SK-N-SH (cell line): Measurements from ENCODE around the gene PHAF1. TPM values are rescaled to one million over a fixed set of nuclear protein-coding genes. Genes with fewer than 3 reads are reported as not detected.

Experiments
- CTCF ChIA-PET: fragments of 300-600, 350-600 bp; formaldehyde crosslinking; extraction: SDS; loops from one replicate; lab custom pipeline; 2021; lab: Yijun Ruan, JAX
- POLR2A ChIA-PET: fragments of 350-600 bp; sonication (Branson Sonifier 250); formaldehyde crosslinking; extraction: SDS; loops from one replicate; lab custom pipeline; 2020; ENCODE audit warnings: antibody characterized with exemption, inconsistent platforms; lab: Yijun Ruan, JAX
- DNase-seq: peaks from one replicate; pipeline ENCODE4 v3.0.0; 2012
- H2AFZ ChIP-seq: fragments of 200-600 bp; sonication (generic); 2 replicates; pipeline ENCODE4 v1.8.1; 2016; ENCODE audit warnings: antibody characterized with exemption, mild to moderate bottlenecking, low read depth
- H3F3A ChIP-seq: fragments of 200-600 bp; sonication (generic); replicated peaks from 2 replicates; pipeline ENCODE3; 2016; ENCODE audit warnings: antibody characterized with exemption, mild to moderate bottlenecking; ENCODE audit not compliant: insufficient read depth
- H3K27ac ChIP-seq, 2 experiments: fragments of 200-500 bp in 1 of 2; fragments of 200-600 bp in 1 of 2; sonication (Bioruptor generic) in 1 of 2; sonication (generic), shearing (Covaris generic) in 1 of 2; 2 replicates each; pipeline versions ENCODE4 v1.5.1 to v1.6.1; 2014 to 2016; ENCODE audit warnings: low read depth in 2 of 2, inconsistent platforms in 1 of 2, low read length in 1 of 2, mild to moderate bottlenecking in 1 of 2, mixed read lengths in 1 of 2
- H3K27me3 ChIP-seq: fragments of 200-600 bp; sonication (generic), shearing (Covaris generic); 2 replicates; pipeline ENCODE4 v1.6.1; 2016; ENCODE audit warnings: mixed run types; ENCODE audit not compliant: insufficient read depth
- H3K36me3 ChIP-seq, 2 experiments: fragments of 200-500 bp in 1 of 2; fragments of 200-600 bp in 1 of 2; sonication (Bioruptor generic) in 1 of 2; sonication (generic) in 1 of 2; replicated peaks in 1 of 2; 2 replicates each; pipeline versions ENCODE3 to v1.5.1; 2014 to 2016; ENCODE audit warnings: low read length in 1 of 2, mild to moderate bottlenecking in 1 of 2; ENCODE audit not compliant: insufficient read depth in 2 of 2, control insufficient read depth in 1 of 2
- H3K4me1 ChIP-seq, 2 experiments: fragments of 200-500 bp in 1 of 2; fragments of 200-600 bp in 1 of 2; sonication (Bioruptor generic) in 1 of 2; sonication (generic), shearing (Covaris generic) in 1 of 2; 2 replicates each; pipeline versions ENCODE4 v1.5.1 to v1.6.1; 2014 to 2016; ENCODE audit warnings: low read depth in 1 of 2, low read length in 1 of 2, mixed run types in 1 of 2; ENCODE audit not compliant: insufficient read depth in 2 of 2, control insufficient read depth in 1 of 2
- H3K4me2 ChIP-seq: fragments of 200-600 bp; sonication (generic), shearing (Covaris generic); 2 replicates; pipeline ENCODE4 v1.6.1; 2017; ENCODE audit warnings: mixed run types
- H3K4me3 ChIP-seq, 2 experiments: fragments of 200-500 bp in 1 of 2; fragments of 200-600 bp in 1 of 2; sonication (Bioruptor generic) in 1 of 2; sonication (generic), shearing (Covaris generic) in 1 of 2; 2 replicates each; pipeline versions ENCODE4 v1.5.1 to v1.8.1; 2014 to 2016; ENCODE audit warnings: low read depth in 2 of 2, inconsistent platforms in 1 of 2, low read length in 1 of 2, mild to moderate bottlenecking in 1 of 2, mixed read lengths in 1 of 2, moderate library complexity in 1 of 2
- H3K79me2 ChIP-seq: fragments of 200-600 bp; sonication (generic); 2 replicates; pipeline ENCODE4 v1.8.1; 2017; ENCODE audit warnings: mild to moderate bottlenecking; ENCODE audit not compliant: insufficient read depth
- H3K9ac ChIP-seq: fragments of 200-600 bp; sonication (generic); 2 replicates; pipeline ENCODE4 v1.6.1; 2017; ENCODE audit warnings: mixed run types
- H3K9me2 ChIP-seq: fragments of 200-600 bp; sonication (generic); 2 replicates; pipeline ENCODE4 v1.6.1; 2017; ENCODE audit warnings: mixed run types
- H3K9me3 ChIP-seq: fragments of 200-600 bp; sonication (generic); 2 replicates; pipeline ENCODE4 v1.6.1; 2017; ENCODE audit warnings: mixed run types, mild to moderate bottlenecking, moderate library complexity
- H4K20me1 ChIP-seq: fragments of 200-600 bp; sonication (generic); 2 replicates; pipeline ENCODE4 v1.6.1; 2017; ENCODE audit warnings: mild to moderate bottlenecking, mixed run types; ENCODE audit not compliant: insufficient read depth
- CHD2 ChIP-seq: fragments of 150-350 bp; IDR thresholded peaks from 2 replicates; pipeline ENCODE4 v1.6.1; 2018; ENCODE audit warnings: low read length; ENCODE audit not compliant: partially characterized antibody
- ELF1 ChIP-seq: IDR thresholded peaks from 2 replicates; pipeline ENCODE4 v1.4.0; 2012
- FOSL2 ChIP-seq: IDR thresholded peaks from 2 replicates; pipeline ENCODE4 v1.4.0; 2012; ENCODE audit warnings: low read depth, mild to moderate bottlenecking, moderate library complexity, borderline replicate concordance
- FOXJ3 ChIP-seq: sonication (generic); formaldehyde crosslinking; IDR thresholded peaks from 2 replicates; pipeline ENCODE4 v1.5.1; 2020; ENCODE audit warnings: mild to moderate bottlenecking, missing genetic modification reagents
- FOXM1 ChIP-seq: IDR thresholded peaks from 2 replicates; pipeline ENCODE4 v1.4.0; 2012; ENCODE audit warnings: low read depth, mild to moderate bottlenecking
- JUND ChIP-seq: IDR thresholded peaks from 2 replicates; pipeline ENCODE4 v1.4.0; 2012
- MXI1 ChIP-seq: IDR thresholded peaks from 2 replicates; pipeline ENCODE4 v1.6.1; 2012; ENCODE audit warnings: mild to moderate bottlenecking, low read depth, low read length, improper control_type of control experiment
- NRF1 ChIP-seq: IDR thresholded peaks from 2 replicates; pipeline ENCODE4 v1.6.1; 2012; ENCODE audit warnings: low read depth, mild to moderate bottlenecking, low read length
- POLR2AphosphoS5 ChIP-seq: IDR thresholded peaks from 2 replicates; pipeline ENCODE4 v1.6.1; 2012; ENCODE audit warnings: low read depth, low read length
- RAD21 ChIP-seq: IDR thresholded peaks from 2 replicates; pipeline ENCODE4 v1.6.1; 2012; ENCODE audit warnings: mild to moderate bottlenecking, low read length
- RFX5 ChIP-seq: IDR thresholded peaks from 2 replicates; pipeline ENCODE4 v1.6.1; 2012; ENCODE audit warnings: mild to moderate bottlenecking, improper control_type of control experiment, low read length
- RXRA ChIP-seq: IDR thresholded peaks from 2 replicates; pipeline ENCODE4 v1.4.0; 2012; ENCODE audit warnings: low read depth, mild to moderate bottlenecking, borderline replicate concordance
- SIN3A ChIP-seq: IDR thresholded peaks from 2 replicates; pipeline ENCODE4 v1.6.1; 2012; ENCODE audit warnings: low read depth, mild to moderate bottlenecking, low read length, moderate library complexity, borderline replicate concordance
- TCF12 ChIP-seq: IDR thresholded peaks from 2 replicates; pipeline ENCODE4 v1.4.0; 2012
- USF1 ChIP-seq: IDR thresholded peaks from 2 replicates; pipeline ENCODE4 v1.4.0; 2012; ENCODE audit warnings: low read depth, borderline replicate concordance
- YY1 ChIP-seq: IDR thresholded peaks from 2 replicates; pipeline ENCODE4 v1.4.0; 2012; ENCODE audit warnings: low read depth, mild to moderate bottlenecking
- WGBS: methylation state at CpG from one replicate; pipeline ENCODE4 v1.1.6; 2017; ENCODE audit warnings: low lambda C conversion rate; 5-methylcytosine and 5-hydroxymethylcytosine counted together
- polyA plus RNA-seq, 3 experiments: library from polyadenylated mRNA; depleted of rRNA; stranded (reverse); fragments of >200 nt; gene quantifications; 2 replicates each; pipeline ENCODE4 v1.2.3, GENCODE V29; 2012
- TF ChIP-seq, protein P1 (sequence below): fragments of 150-350 bp; IDR thresholded peaks from 2 replicates; pipeline ENCODE4 v1.6.1; 2016; ENCODE audit warnings: mild to moderate bottlenecking, low read depth, low read length
- TF ChIP-seq, protein P2 (sequence below): IDR thresholded peaks from 2 replicates; pipeline ENCODE4 v1.4.0; 2012; ENCODE audit warnings: low read depth
- TF ChIP-seq, protein P3 (sequence below): fragments of 150-350 bp; IDR thresholded peaks from 2 replicates; pipeline ENCODE4 v1.6.1; 2017; ENCODE audit warnings: antibody characterized with exemption, low read length, low read depth, borderline replicate concordance

PHAF1 gene
- polyA plus RNA-seq, 1 of the 3 experiments (the other 2 are of a cell fraction), result 17.3 TPM

- POLR2A ChIA-PET, result interaction anchor here (0.7 to 1.8 kb wide), 6 partner anchors 9 to 132 kb away, joined by 3 to 8 read pairs (median 4); partner anchors contain the start of gene CBFB
- H3F3A ChIP-seq, result peaks cover 8% of the 10 kb centered on the region
- H3K9me2 ChIP-seq, result no peaks in the 10 kb centered on the region
- H3K4me1 ChIP-seq, result peaks cover 0 to 8% of the 10 kb centered on the region in 2 experiments; a peak in 1 of 4 replicates
- peak overlapping the region; percentile 26 to 90 for H3K27ac ChIP-seq
- H2AFZ ChIP-seq, result peak overlapping the region; percentile 43; the same call in 1 of the 2 replicates
- H3K9ac ChIP-seq, result peak overlapping the region; percentile 52; the same call in 1 of the 2 replicates
- 0 out of 2 replicates have a peak, but pooled peaks have one; percentile 9 for TF ChIP-seq FOXJ3 (CRISPR knock-in tag)
- TF ChIP-seq ELF1, result no peak
- H3K27me3 ChIP-seq, result no peaks in the 10 kb centered on the region
- H3K9me3 ChIP-seq, result no peaks in the 10 kb centered on the region
- peaks cover 4% of the 10 kb centered on the region for H4K20me1 ChIP-seq
- CTCF ChIA-PET, result interaction anchor here (0.7 to 14.2 kb wide), 13 partner anchors 10 to 249 kb away, joined by 3 to 470 read pairs (median 4); partner anchors contain the start of genes CBFB, CES3, FBXL8 and TRADD
- peak overlapping the region; percentile 54 to 66; a peak in 3 of 4 replicates for H3K4me3 ChIP-seq
- no peaks in the 10 kb centered on the region for H3K79me2 ChIP-seq
- peak overlapping the region; percentile 73; the same call in 1 of the 2 replicates for H3K4me2 ChIP-seq
- no CpG with 5 or more reads among the region's 94 CpGs for WGBS
- peak; percentile 97 for DNase-seq
- peaks cover 10 to 39% of the 10 kb centered on the region in 2 experiments for H3K36me3 ChIP-seq
Observed at GRCh38 chr16:67150047-67150832, 40.5 kb downstream of the PHAF1 start.

DNA sequence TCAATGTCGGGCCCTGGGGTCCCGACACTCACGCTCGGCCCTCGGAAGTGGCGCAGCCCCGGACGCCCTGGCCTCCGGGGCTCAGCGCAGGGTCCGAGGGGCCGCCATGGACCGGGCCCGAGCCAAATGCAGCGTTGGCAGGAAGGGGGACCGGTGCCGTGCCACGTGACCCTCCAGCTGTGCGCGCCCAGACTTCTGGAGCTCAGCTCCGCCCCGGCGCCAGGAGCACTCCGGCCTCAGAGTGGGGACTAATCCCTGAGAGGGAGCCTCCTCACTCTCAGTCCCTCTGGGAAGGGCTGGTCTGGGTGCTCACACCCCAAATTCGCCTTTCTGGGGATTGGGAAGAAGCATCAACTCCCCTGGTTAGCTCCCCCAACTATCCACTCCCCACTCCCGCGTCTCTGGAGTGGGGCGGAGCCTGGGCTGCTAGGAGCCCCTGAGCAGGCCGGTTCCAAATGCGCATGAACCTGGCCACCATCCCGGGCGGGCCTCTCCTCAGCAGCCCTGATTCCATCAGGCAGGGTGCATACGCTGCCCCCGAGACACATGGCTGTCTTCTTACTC, 41.2 kb downstream of the PHAF1 start, which contains the start of gene B3GNT9:
Gene B3GNT9 (minus strand): TSS at position 166 of the 564 bp plus-strand sequence. CDS start 513 bp downstream, outside the sequence.
- peak within 1 kb of the TSS; percentile 43; the same call in 1 of the 2 replicates for H2AFZ ChIP-seq
- 41% methylated on average over 14 of the region's 34 CpGs for WGBS
- no peaks in the 10 kb centered on the region for H3K9me3 ChIP-seq
- peak within 1 kb of the TSS; percentile 52; the same call in 1 of the 2 replicates for H3K9ac ChIP-seq
- H3K36me3 ChIP-seq, result peaks cover 10 to 32% of the 10 kb centered on the region in 2 experiments
- H3K4me1 ChIP-seq, result peaks cover 0 to 11% of the 10 kb centered on the region in 2 experiments; a peak in 1 of 4 replicates
- POLR2A ChIA-PET, result interaction anchor here (0.6 to 1.8 kb wide), 10 partner anchors 10 to 137 kb away, joined by 3 to 8 read pairs (median 4); partner anchors contain the start of gene CBFB
- peaks cover 8% of the 10 kb centered on the region for H3F3A ChIP-seq
- peak within 1 kb of the TSS; percentile 73; the same call in 1 of the 2 replicates for H3K4me2 ChIP-seq
- peak within 1 kb of the TSS; percentile 26 to 90 for H3K27ac ChIP-seq
- peak; percentile 92 for DNase-seq
- no peaks in the 10 kb centered on the region for H3K79me2 ChIP-seq
- CTCF ChIA-PET, result interaction anchor here (0.8 to 14.2 kb wide), 15 partner anchors 10 to 250 kb away, joined by 3 to 470 read pairs (median 4); partner anchors contain the start of genes CBFB, CES3, FBXL8 and TRADD
- no peaks in the 10 kb centered on the region for H3K27me3 ChIP-seq
- no peaks in the 10 kb centered on the region for H3K9me2 ChIP-seq
- peak within 1 kb of the TSS; percentile 54 to 66; a peak in 3 of 4 replicates for H3K4me3 ChIP-seq
- TF ChIP-seq RAD21 (no peak), CHD2 (peak; percentile 21), RXRA (no peak), TCF12 (0 out of 2 replicates have a peak, but pooled peaks have one; percentile 3), JUND (no peak), POLR2AphosphoS5 (peak; percentile 10; the same call in 1 of the 2 replicates), USF1 (peak; percentile 91), FOXM1 (no peak), RFX5 (no peak), MXI1 (peak; percentile 36; the same call in 1 of the 2 replicates), NRF1 (peak; percentile 57), FOXJ3 (CRISPR knock-in tag) (no peak), SIN3A (peak; percentile 14; the same call in 1 of the 2 replicates), FOSL2 (no peak), YY1 (peak; percentile 63)
- TF ChIP-seq, protein P1, sequence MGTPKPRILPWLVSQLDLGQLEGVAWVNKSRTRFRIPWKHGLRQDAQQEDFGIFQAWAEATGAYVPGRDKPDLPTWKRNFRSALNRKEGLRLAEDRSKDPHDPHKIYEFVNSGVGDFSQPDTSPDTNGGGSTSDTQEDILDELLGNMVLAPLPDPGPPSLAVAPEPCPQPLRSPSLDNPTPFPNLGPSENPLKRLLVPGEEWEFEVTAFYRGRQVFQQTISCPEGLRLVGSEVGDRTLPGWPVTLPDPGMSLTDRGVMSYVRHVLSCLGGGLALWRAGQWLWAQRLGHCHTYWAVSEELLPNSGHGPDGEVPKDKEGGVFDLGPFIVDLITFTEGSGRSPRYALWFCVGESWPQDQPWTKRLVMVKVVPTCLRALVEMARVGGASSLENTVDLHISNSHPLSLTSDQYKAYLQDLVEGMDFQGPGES, result no peak
- TF ChIP-seq, protein P2, sequence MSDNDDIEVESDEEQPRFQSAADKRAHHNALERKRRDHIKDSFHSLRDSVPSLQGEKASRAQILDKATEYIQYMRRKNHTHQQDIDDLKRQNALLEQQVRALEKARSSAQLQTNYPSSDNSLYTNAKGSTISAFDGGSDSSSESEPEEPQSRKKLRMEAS, result peak; percentile 63; the same call in 1 of the 2 replicates
- TF ChIP-seq, protein P3, sequence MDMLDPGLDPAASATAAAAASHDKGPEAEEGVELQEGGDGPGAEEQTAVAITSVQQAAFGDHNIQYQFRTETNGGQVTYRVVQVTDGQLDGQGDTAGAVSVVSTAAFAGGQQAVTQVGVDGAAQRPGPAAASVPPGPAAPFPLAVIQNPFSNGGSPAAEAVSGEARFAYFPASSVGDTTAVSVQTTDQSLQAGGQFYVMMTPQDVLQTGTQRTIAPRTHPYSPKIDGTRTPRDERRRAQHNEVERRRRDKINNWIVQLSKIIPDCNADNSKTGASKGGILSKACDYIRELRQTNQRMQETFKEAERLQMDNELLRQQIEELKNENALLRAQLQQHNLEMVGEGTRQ, result peak; percentile 59; the same call in 1 of the 2 replicates
- H4K20me1 ChIP-seq, result peaks cover 9% of the 10 kb centered on the region
